Stimulated activated CD8-positive, alpha-beta memory T cell treated with anti-CD3 and anti-CD28 coated beads, Interleukin-4, amount 100 ng/mL, for 24 hours (primary cell): ENCODE results near the gene SLC9B2.

ENCODE experiments used
- DNase-seq: peaks from one replicate; pipeline ENCODE4 v3.0.0-alpha.2; 2020; ENCODE audit warnings: low read depth

Gene SLC9B2

GRCh38 chr4:103076747-103077347 lies at the start of gene SLC9B2:
Gene SLC9B2 (minus strand): TSS chr4:103076761. CDS start chr4:103067550, 9,211 bp downstream.
- no peak for DNase-seq

GRCh38 chr4:103126126-103126525 lies 49.6 kb upstream of the SLC9B2 start:
- no peak for DNase-seq

GRCh38 chr4:103123114-103123513 lies 46.6 kb upstream of the SLC9B2 start:
- no peak for DNase-seq

- DNase-seq: no peak
Observed at GRCh38 chr4:103118166-103118565, 41.6 kb upstream of the SLC9B2 start.

GRCh38 chr4:103111598-103111997 lies 35.0 kb upstream of the SLC9B2 start:
- no peak for DNase-seq

- DNase-seq: no peak
Observed at GRCh38 chr4:103108542-103108941, 32.0 kb upstream of the SLC9B2 start.

- no peak for DNase-seq
Observed at GRCh38 chr4:103105558-103106356, 29.2 kb upstream of the SLC9B2 start.

GRCh38 chr4:103104886-103105285 lies 28.3 kb upstream of the SLC9B2 start:
- no peak for DNase-seq

- no peak for DNase-seq
Observed at GRCh38 chr4:103100691-103101090, 24.1 kb upstream of the SLC9B2 start.

- no peak for DNase-seq
Observed at GRCh38 chr4:103099691-103100392, 23.3 kb upstream of the SLC9B2 start, which contains the start of gene BDH2. Gene BDH2 (minus strand): TSS chr4:103099834. CDS start chr4:103096254, 3,580 bp downstream.

GRCh38 chr4:103098756-103099440 lies 22.3 kb upstream of the SLC9B2 start:
- no peak for DNase-seq

GRCh38 chr4:103098341-103098740 lies 21.8 kb upstream of the SLC9B2 start:
- no peak for DNase-seq

GRCh38 chr4:103097112-103097511 lies 20.6 kb upstream of the SLC9B2 start:
- DNase-seq: no peak

- DNase-seq: no peak
Observed at GRCh38 chr4:103095080-103095479, 18.5 kb upstream of the SLC9B2 start.

- no peak for DNase-seq
Observed at GRCh38 chr4:103092245-103092644, 15.7 kb upstream of the SLC9B2 start.

- no peak for DNase-seq
Observed at GRCh38 chr4:103091601-103092223, 15.2 kb upstream of the SLC9B2 start.

GRCh38 chr4:103089481-103089880 lies 12.9 kb upstream of the SLC9B2 start:
- DNase-seq: no peak

- no peak for DNase-seq
Observed at GRCh38 chr4:103086551-103086950, 10.0 kb upstream of the SLC9B2 start.

GRCh38 chr4:103085555-103086196 lies 9.1 kb upstream of the SLC9B2 start:
- no peak for DNase-seq

GRCh38 chr4:103079621-103080020 lies 3.1 kb upstream of the SLC9B2 start:
- no peak for DNase-seq
